Right hindlimb (tissue), 1 donor: ENCODE measurements around the gene TPPP.

ENCODE experiments used
- DNase-seq: peaks from one replicate; pipeline ENCODE4 v3.0.0-alpha.2; 2018

TPPP gene

DNA sequence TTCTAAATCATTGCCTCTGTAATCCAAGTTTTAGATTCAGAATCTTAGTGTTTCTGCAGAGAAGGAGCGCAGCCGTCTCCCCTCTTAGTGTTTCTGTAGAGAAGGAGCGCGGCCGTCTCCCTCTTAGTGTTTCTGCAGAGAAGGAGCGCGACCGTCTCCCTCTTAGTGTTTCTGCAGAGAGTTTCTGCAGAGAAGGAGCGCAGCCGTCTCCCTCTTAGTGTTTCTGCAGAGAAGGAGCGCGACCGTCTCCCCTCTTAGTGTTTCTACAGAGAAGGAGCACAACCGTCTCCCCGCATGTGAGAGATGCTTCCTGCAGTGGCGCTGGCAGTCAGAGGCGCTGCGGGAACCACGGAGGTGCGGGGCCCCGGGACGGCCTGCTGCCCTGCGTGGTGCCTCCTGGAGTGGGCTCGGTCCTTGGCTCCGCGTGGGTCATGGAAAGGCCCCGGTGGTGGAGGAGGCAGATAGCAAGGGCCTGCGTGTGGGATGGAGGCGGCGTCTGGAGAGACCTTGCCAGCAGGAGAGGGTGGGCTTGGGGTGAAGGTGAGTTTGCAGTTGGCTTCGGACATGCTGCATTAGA is 70.1 kb downstream of the TPPP start:
- DNase-seq = no peak

DNA sequence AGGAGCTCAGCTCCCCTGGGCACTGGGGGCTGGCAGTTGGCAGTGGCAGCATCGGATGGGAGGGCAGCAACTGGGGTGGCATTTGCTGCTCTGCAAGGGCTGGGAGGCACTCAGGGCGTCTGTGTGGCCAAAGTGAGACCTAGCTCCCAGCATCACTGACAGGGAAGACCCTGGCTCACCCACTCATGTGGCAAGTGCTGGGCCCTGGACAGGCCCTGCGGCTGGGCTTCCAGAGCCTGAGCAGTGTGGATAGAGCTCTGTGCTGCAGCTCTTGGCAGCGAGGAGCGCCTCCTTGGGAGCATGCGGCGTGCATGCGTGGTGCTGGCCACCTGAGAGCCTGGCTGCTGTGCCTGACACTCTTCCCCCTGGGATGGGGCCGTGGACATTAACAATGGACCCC is 70.8 kb downstream of the TPPP start:
- DNase-seq = no peak

DNA sequence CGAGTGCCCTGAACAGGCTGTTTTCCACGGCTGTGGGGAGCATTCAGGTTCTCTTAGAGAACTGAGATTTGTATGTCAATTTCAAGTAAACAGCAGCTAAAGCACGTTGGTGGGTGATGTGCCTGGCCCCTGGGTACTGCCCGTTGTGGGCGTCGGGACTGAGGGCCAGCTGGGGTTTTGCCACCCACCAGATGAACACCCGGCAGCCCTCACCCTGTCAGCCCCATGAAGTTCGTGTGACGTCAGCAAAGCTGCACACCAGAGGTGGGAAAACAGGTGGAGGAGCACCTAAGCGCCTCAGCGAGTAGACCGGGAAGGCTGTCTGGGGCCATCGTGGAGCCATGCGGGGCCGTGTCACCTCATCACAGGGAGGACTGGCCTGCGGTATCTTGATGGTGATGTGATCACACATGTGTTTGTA is 71.8 kb downstream of the TPPP start:
- DNase-seq = no peak

DNA sequence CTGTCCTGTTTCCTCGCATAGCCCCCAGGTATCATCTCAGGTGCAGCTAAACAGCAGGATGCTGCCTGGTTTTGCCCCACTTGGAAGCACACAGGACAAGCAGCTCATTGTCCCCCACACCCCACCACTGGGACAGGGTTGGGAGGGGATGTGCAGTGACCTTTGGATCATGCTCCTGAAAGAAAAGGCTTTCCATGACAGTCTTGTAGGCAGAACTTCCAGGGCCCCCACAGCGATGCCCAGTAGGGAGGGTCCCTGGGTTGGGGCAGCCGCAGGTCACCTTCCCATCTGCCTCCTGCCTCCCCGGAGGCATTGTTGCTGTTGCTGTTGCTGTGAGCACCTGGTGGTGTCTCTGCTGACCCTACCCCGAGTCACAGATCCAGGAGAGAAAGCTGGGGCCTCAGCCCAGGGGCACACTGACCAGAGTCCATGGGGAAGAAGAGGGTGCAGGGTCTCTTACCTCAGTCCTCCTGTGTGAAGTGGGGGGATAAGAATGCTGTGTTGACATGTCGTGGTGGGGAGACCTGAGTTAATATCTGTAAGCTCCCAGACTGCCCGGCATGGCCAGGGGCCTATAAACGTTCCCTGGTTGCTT is 72.5 kb downstream of the TPPP start:
- DNase-seq = no peak

DNA sequence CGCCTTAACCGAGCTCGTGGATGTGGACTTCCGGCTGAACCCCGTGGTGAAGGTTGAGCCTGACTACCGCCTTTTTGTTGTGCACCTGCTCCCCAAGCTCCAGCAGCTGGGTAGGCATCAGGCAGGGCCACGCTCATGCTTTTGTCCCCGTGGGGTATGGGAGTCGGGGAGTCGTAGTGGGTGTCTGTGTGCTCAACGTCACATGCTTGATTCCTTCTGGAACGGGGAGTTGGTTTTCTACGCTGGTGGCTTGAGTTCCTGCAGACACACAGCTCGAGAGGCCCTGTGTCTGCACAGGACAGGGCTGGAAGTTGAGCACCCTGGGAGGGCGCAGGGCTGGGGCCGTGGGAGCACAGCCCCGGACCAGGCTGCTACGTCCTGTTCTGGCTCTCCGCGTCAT is 73.0 kb downstream of the TPPP start:
- DNase-seq = no peak

DNA sequence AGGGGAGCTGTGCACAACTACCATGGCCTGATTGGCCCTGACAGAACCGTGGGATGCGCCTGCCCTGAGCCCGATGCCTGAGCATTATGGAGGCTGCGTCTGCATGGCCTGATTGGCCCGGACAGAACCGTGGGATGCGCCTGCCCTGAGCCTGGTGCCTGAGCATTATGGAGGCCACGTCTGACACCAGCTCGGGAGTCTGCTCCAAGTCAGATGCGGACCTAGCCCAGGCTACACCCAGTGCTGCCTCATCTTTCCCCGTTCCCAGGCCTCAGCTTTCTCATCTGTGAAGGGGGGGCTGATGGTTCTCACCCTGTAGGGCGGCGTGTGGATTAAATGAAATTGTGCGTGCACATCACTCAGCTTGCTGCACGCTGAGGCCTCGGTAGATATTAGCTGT is 73.7 kb downstream of the TPPP start:
- DNase-seq = no peak

DNA sequence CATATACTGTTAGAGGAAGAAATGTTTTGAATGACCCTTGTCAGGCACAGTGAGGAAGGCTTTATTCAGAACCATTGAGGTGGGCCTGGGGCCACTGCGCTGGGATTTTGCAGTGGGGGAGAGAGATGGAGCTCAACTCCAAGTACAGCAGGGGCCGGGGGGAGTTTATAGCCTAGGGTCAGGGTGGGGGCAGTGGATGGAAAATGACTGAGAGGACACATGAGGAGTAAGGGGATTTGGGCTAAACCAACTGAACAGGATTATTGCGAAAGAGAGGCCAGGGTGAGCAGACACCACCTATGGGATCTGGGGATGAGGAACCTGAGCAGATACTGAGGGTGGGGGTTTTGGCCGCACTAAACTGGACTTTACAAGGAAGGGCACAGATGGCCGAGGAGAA is 74.7 kb downstream of the TPPP start:
- no peak for DNase-seq

DNA sequence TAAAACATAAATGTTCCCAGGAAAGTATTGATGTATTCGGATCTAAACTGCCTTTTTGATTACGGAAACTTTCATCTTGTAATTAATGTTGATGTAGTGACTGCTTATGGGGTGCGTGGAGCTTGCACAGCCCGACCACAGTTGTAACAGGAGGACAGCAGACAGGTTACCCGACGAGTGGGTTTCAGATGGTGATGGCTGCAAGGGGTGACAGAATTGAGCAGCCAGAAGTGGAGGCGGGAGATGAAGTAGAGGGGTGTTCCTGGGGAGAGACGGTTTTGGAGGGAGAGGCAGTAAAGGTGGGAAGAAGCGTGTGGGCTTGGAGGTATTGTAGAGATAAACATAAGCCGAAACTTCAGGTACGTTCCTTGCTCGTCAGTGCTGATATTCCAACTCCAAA is 75.3 kb downstream of the TPPP start:
- no peak for DNase-seq

DNA sequence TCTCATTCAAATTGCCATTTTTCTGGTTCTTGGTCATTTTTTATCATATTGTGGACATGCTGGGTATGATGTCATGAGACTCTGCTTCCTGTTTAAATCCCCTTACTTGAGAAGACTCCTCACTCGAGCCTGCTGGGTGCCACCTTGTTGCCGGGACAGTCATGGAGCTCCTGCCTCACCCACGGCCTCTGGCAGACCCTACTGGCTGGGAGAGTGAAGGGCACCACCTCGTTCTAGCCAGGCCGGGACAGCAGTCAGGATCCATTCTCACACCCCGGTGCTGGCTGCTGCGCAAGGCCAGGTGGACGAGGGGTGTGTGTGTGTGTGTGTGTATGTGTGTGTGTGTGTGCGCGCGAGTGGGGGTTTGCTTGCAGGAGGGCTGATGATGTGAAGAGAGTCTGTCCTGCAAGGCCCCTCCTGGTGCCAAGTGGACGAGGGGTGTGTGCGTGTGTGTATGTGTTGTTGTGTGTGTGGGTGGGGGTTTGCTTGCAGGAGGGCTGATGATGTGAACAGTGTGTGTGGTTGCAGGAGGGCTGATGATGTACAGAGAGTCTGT is 76.6 kb downstream of the TPPP start:
- no peak for DNase-seq

DNA sequence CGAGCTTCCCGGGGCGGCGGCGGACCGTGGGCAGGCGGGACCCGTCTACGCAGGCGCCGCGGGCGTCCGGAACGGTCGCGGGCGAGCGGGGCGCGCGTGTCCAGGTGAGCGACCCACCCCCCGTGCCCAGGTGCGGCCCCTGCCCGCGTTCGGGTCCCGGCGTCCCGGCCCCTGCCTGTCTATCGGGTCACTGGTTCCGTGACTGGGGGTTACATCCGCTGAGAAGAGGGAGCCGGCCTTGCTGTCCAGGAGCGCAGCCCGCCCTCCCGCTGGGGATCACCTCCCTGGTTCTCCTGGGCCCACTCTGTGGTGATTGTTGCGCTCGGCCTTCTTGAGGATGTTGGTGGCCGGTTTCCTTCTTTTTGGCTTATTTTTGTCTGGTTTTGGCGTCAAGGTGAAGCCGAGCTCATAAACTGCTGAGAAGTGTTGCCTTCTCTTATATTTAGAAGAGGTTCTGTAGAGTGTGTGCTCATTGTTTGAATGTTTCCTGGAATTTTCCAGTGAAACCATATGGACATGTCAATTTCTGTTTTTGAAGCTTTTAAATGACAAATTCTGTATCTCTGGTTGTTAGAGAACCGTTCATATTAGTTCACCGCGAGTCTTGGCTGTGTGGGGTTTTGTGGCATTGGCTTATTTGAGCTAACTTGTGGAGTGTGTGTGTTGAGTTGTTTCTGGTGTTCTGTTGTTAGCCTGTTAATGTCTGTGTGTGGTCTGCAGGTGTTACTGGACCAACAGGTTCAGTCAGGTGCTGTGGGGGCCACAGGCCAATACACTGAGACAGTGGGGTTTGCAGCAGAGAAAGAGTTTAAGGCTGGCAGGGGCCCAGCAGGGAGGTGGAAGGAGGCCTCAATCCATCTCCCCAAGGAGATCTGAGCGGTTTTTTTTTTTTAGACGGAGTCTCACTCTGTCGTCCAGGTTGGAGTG is 80.4 kb downstream of the TPPP start:
- DNase-seq = peak; percentile 43

DNA sequence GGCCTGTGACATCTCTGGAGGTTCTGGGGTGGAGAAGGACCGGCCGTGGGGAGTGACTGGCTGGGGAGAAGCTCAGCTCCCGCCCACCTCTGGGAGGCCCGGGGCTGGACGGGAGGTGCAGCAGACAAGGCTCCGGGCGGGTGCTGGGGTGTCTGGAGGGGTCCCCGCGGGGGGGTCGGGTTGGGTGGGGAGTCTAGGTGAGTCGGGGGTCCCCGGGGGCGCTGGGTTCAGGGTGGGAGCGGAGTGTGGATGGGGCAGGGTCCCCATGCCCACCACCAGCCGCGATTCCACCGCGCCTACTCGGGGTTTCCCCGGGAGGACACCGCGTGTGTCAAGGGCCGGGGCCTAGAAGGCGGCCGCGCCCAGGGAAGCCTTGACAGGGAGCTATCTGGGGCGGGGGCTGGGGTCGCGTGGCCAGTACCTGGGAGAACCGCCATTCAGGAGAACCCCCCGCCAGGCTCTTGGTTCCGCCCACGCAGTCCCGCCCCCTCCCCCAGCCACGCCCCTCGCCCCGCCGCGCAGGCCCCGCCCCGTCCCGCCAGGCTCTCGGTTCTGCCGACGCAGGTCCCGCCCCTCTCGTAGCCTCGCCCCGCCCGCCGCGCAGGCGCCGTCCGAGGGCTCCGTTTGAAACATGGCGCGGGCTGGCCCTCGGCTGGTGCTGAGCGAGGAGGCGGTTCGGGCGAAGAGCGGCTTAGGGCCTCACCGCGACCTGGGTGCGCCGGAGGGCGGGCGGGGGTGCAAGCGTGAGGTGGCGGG is 81.2 kb downstream of the TPPP start, which contains the start of gene CEP72:
Gene CEP72, plus strand, starts transcription at position 610 of the 756 bp plus-strand sequence. Its CDS starts 22 bp downstream, at position 632.
- peak; percentile 96 for DNase-seq

DNA sequence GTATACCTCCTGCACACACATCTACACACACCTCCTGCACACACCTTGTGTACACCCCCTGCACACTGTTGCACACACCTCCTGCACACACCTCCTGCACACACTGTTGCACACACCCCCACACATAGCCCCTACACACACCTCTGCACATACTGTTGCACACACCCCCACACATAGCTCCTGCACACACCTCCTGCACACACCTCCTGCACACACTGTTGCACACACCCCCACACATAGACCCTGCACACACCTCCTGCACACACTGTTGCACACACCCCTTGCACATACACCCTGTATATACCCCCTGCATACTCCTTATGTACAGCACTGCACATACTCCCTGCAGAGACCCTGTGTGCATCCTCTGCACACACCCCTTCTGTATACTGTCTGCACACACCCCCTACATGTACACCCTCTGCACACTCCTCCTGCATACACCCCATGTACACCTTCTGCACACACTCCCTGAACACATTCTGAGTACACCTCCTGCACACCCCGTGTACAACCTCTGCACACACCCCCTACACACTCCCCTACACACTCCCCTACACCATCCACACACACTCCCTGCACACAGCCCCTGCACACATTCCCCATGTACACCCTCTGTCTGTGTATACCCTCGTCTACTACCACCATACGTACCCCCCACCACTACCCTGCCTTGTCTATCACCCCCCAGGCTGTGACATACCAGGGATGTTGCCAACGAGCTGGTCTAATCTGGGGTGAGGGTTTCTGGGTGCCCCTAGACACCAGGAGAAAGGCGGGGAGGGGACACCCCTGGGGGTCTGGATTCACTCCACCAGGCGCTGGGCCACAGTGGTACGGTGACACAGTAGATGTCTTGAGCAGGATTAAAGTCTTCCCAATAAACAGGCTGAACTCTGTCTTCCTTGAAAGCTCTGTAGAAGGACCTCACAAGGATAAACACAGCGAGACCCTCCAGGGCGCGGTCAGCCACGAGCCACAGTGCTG is 82.1 kb downstream of the TPPP start:
- DNase-seq = no peak

DNA sequence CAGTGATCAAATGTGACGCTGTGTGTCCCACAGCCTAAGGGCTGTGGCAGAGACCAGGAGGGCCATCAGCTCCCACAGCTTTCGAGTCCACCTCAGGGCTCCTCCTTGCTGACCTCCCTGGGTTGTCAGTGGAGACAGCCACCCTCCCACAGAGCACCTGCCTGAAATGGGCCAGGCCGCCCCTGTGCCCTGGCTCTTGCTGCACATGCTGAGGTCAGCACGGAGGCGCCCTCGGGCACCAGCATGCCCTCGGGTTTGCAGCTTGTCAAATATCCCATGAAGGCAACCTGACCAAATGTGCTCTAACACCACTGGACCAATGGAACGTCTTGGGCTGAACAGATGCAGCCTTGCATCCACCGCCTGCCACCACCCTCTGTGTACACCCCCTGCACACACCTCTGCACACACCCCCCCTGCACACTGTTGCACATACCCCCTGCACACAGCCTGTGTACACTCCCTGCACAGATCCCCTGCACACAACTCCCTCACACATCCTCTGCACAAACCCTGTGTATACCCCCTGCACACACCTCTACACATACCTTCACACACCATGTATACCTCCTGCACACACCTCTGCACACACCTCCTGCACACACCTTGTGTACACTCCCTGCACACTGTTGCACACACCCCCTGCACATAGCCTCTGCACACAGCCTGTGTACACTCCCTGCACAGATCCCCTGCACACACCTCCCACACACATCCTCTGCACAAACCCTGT is 83.0 kb downstream of the TPPP start:
- no peak for DNase-seq
